GM19438 (cell line): ENCODE measurements around the gene RICTOR.
A peak's percentile ranks its signal among the peaks of the same experiment; 100 is the strongest.

ENCODE experiments used
- ATAC-seq: cut with Tn5 transposase; IDR thresholded peaks from one replicate; pipeline ENCODE4 v1.9.1; 2021; ENCODE audit warnings: low read depth; ENCODE audit not compliant: unreplicated experiment

RICTOR gene

DNA sequence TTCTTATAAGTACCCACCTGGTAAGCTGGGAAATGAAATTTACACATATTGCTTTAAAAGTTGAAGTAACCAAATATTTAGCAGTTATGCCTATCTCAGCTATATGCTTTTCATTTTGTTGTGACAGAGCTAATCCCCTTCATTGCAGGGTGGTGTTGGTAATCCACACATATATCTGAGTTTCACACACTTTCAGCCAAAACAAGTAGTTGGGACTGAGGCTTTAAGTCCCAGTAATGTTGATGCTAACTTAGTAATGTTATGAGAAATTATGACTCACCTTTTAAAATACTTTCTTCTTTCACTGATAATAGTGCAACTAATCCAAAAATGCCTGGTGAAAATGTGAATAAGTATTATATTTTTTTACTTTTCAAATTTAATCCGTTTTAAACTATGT lies 19.2 kb upstream of the RICTOR start:
- ATAC-seq: no peak

DNA sequence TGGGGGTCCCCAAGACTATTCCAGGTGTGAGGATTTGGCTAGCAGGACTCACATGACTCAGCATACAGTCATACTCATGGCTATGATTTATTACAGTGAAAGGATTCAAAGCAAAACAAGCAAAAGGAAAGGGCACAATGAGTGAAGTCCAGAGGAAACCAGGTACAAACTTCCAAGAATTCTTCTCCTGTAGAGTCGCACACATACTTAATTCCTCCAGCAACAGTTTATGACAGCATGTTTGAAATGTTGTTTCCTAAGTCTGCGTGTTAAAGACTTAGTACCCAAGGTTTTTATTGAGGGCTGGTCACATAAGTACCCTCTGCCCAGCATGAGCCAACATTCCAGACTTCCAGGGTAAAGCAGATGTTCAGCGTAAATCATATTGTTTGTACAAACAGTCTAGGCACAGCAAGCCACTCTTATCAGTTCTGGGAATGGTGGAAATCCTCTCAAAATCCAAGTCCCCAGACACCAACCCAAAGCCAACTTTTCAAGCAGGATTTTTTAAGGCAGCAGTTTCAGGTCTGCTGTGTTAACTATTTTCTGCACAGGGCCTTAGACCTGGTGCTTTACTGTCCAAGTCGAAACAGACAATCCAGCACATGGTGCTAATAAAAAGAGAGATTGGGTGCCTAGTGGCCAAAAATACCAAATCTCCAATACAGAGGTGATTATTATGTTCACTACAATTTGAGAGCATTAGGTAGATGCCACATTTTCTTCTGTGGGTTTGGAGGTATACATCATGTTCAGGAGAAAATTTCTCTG lies 18.6 kb upstream of the RICTOR start:
- no peak for ATAC-seq

DNA sequence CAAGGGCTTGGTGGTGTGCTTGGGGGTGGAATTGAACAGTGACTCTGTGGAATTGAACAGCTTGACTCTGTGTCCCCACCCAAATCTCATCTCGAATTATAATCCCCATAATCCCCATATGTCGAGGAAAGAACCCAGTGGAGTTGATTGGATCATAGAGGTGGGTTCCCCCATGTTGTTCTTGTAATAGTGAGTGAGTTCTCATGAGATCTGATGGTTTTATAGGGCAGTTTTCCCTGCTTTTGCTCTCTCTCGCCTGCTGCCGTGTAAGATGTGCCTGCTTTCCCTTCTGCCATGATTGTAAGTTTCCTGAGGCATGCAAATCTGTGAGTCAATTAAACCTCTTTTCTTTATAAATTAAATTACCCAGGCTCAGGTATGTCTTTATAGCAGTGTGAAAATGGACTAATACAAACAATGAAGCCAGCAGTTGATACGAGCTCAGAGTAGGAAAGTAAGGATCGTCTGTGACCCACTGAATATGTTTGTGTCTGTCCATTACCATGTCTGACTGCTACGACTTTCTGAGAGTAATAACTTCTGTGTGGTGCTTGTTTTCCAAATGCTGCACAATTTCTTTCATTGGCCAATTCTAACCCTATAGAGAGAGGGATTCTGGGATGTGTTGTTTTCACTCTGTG lies 17.9 kb upstream of the RICTOR start:
- ATAC-seq: no peak

DNA sequence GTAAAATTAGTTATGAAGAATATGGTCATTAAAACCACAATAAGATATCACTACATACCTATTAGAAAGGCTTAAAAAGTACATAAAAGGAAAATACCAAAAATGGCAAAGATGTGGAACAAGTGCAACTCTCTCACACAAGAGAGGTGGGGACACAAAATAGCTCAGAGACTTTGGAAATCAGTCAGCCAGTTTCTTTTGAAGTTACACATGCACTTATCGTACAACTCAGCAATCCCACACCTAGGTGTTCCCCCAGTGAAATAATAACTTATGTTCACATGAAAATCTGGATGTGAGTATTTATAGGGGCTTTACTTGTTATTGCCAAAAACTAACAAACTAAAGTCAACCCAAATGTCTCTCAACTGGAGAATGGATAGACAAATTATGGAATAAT lies 9.8 kb upstream of the RICTOR start:
- ATAC-seq: no peak

DNA sequence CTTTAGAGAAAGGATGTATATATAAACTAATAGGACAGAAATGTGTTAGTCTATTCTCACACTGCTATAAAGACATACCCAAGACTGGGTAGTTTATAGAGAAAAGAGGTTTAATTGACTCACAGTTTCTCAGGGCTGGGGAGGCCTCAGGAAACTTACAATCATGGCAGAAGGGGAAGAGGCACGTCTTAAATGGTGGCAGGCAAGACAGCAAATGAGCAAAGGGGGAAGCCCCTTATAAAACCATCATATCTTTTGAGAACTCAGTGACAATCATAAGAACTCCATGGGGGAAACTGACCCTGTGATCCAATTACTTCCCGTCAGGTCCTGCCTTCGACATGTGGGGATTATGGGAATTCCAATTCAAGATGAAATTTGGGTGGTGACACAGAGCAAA lies 8.8 kb upstream of the RICTOR start:
- no peak for ATAC-seq

DNA sequence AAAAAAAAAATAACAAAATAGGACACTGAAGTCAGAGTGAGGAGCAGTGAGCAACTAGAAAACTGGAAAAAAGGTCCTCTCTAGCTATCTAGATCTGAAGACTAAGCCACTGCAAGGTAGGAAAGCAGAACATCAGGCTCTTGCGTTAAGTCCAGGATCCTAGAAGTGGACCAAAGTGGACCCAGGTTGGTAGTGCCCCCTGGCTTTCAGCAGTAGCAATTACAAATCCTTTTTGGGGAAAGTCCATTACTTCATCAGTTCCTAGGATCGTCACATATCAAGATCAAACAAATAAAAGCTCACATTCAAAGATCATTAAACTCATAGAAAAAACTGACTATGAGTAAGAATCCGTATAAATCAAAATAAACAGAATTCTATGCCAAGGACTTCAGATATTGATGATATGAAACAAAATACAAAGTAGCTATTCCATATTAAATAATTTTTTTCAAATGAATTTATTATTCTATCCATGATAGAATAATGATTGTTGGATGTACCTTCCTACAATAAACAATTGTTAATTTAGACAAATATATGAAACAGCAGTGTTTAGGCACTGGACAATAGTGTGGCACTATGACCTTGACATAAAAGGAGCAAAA lies 6.5 kb upstream of the RICTOR start:
- ATAC-seq: no peak

DNA sequence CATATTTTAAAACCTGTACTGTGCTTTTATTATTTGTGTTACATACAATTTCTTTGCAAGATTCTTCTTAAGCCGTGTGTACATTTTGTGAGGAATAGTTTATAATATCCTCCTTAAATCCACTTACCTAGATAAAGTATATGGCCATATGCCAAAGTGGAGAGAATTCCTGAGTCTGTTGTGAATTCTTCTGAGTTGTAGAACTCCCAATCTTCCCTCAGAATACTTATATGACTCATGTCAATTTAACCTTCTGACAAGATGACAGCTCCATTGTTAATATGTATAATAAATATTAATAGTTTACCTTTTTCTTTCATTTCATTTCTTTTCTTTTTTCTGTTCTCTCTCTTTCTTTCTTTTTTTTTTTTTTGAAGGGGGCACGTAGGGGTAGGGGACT lies 6.0 kb upstream of the RICTOR start:
- ATAC-seq: no peak

DNA sequence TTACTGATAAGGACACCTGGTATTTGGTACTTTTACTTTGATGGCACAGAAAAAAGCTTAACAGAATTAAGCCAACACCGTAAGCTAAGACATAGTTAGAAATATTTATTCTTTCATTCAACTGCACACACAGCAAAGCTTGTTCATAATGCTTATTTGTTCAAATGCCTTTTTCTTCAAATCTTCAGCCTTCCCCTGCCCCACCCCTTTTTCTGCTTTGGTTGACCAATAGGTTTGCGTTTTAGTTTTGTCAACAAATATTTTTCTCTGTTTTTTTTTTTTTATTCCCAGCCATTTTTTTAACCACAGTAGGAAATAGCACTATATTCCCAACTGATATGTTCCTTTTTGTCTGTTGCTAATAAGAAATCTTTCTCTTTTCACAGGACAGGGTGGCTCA lies 4.9 kb upstream of the RICTOR start:
- no peak for ATAC-seq

DNA sequence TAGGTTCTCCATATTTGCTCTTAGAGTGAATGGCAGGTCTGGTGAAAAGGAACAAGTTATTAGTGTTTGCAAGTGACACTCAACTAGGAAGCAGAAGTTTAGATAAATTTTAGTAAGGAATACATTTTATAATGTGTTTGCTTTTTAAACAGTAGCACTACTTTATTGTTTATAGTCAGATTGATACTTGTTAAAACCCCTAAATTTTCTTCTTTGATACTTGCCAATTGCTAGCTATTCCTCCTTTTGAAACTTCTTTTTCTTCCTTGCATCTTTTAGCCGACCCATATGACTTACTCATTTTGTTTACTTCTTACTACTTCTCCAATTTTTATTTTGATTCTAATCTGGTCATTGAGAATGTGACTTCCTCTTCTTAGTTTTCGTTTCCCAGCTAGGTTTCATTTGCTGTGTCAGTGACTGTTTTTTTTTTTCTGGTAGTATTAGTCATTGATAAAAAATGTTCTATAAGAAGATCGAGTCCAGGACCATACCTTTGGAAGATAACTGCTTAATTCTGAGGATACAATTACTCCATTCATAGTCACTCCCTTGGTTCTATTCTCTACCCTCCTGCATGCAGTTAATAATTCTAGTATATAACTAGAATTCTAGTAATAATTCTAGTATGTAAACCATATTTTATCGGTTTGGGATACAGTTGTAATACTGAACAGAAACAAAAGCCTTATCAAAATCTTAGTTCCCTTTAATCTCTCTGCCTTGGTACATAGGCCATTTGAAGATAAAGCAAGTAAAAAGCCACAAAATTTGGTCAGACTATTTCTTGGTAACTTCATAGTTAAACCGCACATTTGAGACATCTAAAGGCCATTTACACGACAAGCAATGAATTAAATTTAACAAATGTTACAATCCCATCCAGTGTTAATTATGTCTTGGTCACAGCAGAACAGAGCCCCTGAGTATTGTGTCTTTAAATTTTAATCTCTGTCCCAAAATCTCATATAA lies 2.8 kb upstream of the RICTOR start:
- no peak for ATAC-seq

DNA sequence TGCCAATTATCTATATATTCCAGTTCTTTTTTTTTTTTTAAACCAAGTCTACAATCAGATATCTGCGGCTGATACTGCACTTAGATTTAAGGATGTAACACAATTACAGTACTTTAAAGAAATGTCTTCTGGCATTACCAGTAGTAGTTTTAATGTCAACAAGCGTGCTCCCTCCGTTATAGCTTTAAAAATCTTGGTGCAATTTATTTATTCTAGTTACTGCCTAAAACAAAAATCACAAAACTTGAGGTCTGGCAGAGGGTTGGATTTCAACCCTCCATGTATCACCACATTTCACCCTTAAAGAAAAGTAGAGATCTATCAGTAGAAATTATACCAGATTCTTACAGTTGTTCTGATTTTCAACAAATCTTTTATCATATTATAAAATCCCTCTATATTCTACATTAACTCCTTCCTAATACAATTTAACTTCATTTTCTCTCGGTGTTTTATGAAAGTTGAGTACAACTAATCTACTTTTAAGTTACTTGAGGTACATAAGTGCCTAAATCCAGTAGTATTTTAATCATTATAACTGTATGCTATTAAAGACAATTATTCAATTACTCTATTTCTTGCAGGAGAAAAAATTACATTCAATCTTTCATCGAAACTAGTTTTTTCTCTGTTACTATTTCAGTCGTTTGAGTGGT lies 2.0 kb upstream of the RICTOR start:
- no peak for ATAC-seq

DNA sequence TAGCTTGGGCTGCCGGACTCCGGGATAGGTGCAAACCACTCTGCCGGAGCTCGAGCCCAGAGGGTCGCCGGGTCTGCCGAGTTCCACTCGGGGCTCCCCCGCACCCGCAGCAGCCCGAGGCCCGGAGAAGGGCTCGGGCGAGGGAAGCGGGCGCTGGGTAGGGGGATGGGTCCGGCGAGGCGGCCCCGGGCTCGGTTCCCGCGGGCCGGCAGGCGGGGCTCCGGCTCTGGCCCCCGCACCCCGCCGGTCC lies 507 bp downstream of the RICTOR start:
- peak; percentile 16 for ATAC-seq

DNA sequence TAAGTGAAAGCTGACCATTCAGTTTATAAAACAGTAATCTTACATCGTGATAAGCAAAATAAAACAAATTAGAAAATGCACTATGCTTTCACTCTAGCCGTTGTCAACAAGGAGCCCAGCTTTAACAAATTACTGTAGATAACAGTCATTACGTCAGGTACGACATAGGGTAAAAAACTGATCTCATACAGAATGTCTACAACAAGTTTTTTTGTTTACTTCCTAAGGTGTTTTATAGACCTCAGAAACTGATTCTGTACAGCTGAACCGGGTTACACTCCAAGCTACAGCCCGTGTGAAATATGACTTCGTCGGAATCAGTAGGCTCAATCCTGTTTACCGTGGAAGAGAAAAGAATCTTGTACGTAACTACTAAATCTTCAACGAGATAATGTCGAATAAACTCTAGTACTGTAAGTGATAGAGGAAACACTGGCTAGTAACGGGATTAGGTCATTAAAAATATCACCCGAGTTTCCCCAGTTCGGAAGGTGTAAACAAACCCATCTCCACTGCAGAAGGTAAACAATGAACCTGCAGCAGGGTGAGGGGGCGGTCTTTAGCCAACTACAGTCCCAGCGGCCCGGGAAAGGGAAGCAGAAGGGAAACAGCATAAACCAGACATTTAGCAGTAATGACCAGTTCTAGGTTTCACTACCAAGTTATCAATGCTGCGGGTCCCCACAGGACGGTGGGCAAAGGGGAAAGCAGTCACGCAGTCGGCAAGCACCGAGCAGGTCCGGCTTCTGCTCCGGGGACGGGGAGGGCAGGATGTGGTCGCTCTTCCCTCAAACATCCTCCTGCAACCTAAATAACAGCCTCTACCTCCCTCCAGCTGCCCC lies 1.1 kb downstream of the RICTOR start:
- peak; percentile 46 for ATAC-seq

DNA sequence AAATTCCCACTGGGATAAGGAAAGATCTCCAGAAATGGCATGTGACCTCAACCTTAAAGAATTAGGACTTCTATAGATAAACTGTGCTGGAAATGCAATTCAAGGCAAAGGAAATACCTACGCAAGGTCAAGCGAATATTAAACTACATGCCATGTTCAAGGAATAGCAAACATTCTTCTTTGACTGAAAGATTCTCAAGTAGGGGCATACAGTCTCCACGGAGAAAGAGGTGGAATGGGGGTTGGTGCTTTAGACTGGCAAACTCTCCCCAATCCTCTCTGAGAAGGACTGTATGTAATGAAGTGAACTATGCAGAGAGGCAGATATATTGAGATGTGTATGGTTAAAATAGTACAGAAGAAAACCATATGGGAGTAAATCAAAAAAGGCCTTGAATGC lies 6.1 kb downstream of the RICTOR start:
- ATAC-seq: no peak

DNA sequence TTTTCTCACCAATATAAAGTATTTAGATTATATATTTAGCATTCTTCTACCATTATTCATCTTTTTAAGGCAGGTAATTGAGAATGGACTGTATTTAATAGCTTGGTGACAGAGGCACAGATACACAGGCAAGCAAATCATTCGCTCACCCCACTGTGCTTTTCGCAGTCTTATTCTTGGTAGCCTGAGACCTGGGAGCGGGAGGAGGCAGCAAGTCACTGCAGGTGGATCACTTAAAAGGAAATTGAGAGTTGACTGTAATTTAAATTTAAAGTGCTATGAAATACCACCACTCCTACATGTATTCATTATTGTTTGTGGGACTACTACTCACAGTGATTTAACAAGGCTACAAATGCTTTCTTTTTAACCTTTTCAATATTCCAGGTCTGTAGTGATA lies 9.7 kb downstream of the RICTOR start:
- ATAC-seq: no peak

DNA sequence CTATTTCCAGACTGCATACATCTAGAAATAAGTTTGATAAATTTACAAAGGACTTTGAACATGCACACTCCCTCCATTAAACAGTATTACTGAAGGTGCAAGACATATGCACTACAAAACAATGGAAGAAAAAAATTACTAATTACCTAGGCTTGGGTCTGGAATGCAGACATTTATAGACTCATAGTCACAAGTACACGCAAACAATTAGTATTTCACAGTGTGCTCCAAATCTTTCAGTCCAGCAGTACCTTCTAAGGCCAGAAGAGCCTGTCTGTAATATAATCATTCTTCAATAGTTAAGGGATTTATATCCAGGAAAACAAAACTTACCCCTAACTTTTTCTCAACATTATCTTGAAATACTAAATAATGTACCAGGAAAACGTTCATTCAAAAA lies 11.2 kb downstream of the RICTOR start:
- no peak for ATAC-seq

DNA sequence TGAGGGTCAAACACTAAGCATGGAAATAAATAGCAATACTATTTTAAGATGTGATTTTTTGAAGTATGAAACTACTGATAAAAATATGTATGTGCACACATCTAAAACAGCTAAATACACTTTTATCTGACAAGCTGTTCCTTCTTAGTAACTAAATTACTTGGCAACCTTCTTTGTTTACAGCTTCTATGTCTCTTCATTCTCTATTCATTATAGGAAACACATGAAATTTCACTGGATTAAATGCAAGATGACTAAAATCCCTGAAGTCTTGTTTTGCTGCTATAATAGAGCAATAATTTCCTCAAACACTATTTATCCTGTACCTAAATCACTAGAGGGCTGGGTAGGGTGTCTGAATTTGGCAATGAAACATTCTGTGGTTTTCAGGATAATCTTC lies 11.7 kb downstream of the RICTOR start:
- ATAC-seq: no peak

DNA sequence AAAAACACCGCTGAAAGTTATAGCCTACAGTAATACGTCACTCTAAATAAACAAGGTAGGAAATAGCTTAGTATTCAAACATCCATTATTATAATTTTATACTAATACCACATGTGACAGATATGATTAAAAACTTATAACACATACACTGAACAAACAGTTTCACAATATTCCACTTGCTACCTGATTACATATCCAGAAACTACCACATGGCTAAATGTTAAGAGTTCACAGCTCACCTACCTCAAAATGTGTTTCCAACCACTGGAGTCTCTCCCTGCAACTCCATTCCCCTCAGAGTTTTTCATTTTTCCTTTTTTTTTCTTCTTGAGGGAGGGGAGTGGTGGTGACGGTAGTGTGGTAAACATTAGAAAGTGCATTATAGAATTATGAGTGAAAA lies 12.1 kb downstream of the RICTOR start:
- ATAC-seq: no peak

DNA sequence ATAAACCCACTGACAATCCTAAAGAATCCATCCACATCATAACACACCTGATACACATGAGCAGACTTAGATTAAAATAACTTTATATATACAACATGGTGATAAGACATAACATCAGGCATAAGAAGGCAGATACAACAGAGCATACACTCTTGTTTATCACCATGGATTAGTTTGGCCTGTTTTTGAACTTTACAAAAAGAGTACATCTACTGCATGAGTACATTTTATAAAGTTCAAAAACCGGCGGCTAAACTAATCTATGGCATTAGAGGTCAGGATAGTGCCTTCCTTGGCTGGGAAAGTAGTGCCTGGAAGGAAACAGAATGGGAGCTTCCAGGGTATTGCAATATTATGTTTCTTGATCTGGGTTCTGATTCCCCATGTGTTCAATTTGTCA lies 15.1 kb downstream of the RICTOR start:
- ATAC-seq: no peak

DNA sequence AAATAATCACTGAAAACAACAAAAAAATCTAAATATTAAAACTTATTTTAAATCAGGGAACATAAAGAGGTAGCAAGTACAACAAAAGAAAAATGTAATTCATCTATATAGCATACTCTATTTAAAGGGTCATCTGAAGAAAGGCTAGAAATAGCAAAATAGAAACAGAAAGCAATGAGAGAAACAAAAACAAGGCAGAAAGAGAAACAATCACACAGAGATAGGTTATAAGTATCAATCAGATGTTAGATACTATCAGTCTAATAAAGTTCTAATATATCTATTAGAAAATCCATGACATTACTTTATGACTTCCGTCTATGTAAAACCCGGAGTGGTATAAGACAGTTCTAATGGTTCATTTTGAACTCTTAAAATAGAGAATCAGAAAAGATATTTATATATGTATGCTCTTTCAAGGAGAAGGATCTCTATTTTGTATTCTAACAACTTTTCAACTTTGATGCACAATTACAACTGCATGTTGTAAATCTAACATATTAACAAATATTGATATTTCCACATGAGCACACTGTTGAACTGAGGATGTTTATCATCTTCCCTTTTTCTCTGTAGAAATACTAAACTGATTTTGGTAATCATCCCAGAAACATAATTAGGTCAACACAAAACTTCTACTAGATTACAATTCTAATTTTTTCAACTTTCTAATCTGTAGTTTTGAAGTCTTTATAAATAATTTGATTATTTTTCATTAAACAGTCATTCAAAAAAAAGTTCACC lies 15.8 kb downstream of the RICTOR start:
- ATAC-seq: peak; percentile 81
